Colonic mucosa (tissue), 4 donors: ENCODE measurements around the gene MRC1. TPM values are rescaled to one million over a fixed set of nuclear protein-coding genes. Genes with fewer than 3 reads are reported as not detected.

ENCODE experiments used
- DNase-seq: peaks from one replicate; pipeline ENCODE4 v3.0.0-alpha.2; 2020
- H3K27ac ChIP-seq: fragments of 200-600 bp; one replicate; pipeline ENCODE4 v1.8.0; 2021
- H3K27me3 ChIP-seq: fragments of 200-600 bp; one replicate; pipeline ENCODE4 v1.8.0; 2021
- H3K36me3 ChIP-seq: fragments of 200-600 bp; one replicate; pipeline ENCODE4 v1.8.0; 2021
- H3K4me1 ChIP-seq: fragments of 200-600 bp; one replicate; pipeline ENCODE4 v1.8.0; 2021; ENCODE audit warnings: mild to moderate bottlenecking
- H3K4me3 ChIP-seq: fragments of 200-600 bp; one replicate; pipeline ENCODE4 v1.8.0; 2021
- H3K9ac ChIP-seq, 2 donors: one replicate each; pipeline ENCODE4 v1.7.0; 2013; ENCODE audit warnings: control low read depth in 2 of 2, low read depth in 2 of 2, low read length in 2 of 2
- H3K9me3 ChIP-seq: fragments of 200-600 bp; one replicate; pipeline ENCODE4 v1.8.0; 2021
- intact Hi-C: fragments of 100-400 bp; cut with DNase I; formaldehyde crosslinking; loops from one replicate; pipeline ENCODE4 v1.14.1; 2022
- total RNA-seq, 2 donors: library from RNA; stranded (reverse); fragmentation: NEBNext Ultra II Directional in 1 of 2; extraction: Animal tissue kit (Norgen Biotek cat#: 25700) in 1 of 2; gene quantifications; one replicate each; pipeline ENCODE4 v1.2.1, GENCODE V29; 2021
- TF ChIP-seq, protein P1 (sequence below): fragments of 200-600 bp; IDR thresholded peaks from one replicate; pipeline ENCODE4 v1.8.0; 2022; ENCODE audit warnings: antibody characterized with exemption, mild to moderate bottlenecking
- donor health status: healthy.
- donor health status: DM: no; HTN: no; CAD: no.
- donor health status: DM: no; HTN: no; CAD: no.

Gene MRC1
- total RNA-seq, 2 donors from 2014 or later: 9.2 to 19.2 TPM

GRCh38 chr10:17768957-17769356, 40.2 kb upstream of the MRC1 start:
- intact Hi-C loops: no loop called here

DNA sequence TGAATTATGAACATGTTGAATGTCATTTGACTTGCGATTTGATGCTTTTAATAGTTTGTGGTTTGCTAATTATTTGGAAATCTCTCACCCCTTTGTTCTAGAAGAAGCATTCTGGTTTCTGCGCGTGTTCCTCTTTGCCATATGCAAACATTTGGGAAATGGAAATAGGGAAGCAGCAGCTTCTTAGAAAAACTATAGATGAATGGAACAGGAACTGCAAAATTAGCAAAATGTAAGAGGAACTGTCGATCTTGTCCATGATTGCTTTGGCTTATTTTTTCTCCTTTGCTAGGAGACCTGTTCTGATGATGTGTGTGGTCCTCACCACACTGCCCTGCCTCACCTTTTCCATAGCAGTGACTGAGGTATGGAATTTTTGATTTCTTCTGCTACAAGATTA, 38.1 kb upstream of the MRC1 start:
- Histone ChIP-seq H3K4me3 (no peak overlapping the region), H3K36me3 (no peaks in the 10 kb centered on the region), H3K9ac (no peak overlapping the region), H3K27me3 (no peaks in the 10 kb centered on the region), H3K9me3 (no peaks in the 10 kb centered on the region), H3K4me1 (no peaks in the 10 kb centered on the region), H3K27ac (no peak overlapping the region)
- intact Hi-C loops: no loop called here
- TF ChIP-seq, protein P1, sequence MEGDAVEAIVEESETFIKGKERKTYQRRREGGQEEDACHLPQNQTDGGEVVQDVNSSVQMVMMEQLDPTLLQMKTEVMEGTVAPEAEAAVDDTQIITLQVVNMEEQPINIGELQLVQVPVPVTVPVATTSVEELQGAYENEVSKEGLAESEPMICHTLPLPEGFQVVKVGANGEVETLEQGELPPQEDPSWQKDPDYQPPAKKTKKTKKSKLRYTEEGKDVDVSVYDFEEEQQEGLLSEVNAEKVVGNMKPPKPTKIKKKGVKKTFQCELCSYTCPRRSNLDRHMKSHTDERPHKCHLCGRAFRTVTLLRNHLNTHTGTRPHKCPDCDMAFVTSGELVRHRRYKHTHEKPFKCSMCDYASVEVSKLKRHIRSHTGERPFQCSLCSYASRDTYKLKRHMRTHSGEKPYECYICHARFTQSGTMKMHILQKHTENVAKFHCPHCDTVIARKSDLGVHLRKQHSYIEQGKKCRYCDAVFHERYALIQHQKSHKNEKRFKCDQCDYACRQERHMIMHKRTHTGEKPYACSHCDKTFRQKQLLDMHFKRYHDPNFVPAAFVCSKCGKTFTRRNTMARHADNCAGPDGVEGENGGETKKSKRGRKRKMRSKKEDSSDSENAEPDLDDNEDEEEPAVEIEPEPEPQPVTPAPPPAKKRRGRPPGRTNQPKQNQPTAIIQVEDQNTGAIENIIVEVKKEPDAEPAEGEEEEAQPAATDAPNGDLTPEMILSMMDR: no peak
- no peak for DNase-seq

More at GRCh38 chr10:17768957-17769356, 40.2 kb upstream of the MRC1 start:
- Histone ChIP-seq H3K4me3 (no peak overlapping the region), H3K9ac (no peak overlapping the region), H3K36me3 (no peaks in the 10 kb centered on the region), H3K9me3 (no peaks in the 10 kb centered on the region), H3K27me3 (no peaks in the 10 kb centered on the region), H3K27ac (no peak overlapping the region), H3K4me1 (no peaks in the 10 kb centered on the region)
- TF ChIP-seq, protein P1: no peak
- DNase-seq: no peak

- H3K4me1 ChIP-seq: no peaks in the 10 kb centered on the region
- TF ChIP-seq, protein P1: no peak
- H3K36me3 ChIP-seq: no peaks in the 10 kb centered on the region
- intact Hi-C loops: no loop called here
- H3K27ac ChIP-seq: no peak overlapping the region
- no peak overlapping the region for H3K9ac ChIP-seq
- DNase-seq: no peak
- no peaks in the 10 kb centered on the region for H3K9me3 ChIP-seq
- H3K27me3 ChIP-seq: no peaks in the 10 kb centered on the region
- H3K4me3 ChIP-seq: no peak overlapping the region
Measured at GRCh38 chr10:17779784-17780183, 29.4 kb upstream of the MRC1 start.

DNA sequence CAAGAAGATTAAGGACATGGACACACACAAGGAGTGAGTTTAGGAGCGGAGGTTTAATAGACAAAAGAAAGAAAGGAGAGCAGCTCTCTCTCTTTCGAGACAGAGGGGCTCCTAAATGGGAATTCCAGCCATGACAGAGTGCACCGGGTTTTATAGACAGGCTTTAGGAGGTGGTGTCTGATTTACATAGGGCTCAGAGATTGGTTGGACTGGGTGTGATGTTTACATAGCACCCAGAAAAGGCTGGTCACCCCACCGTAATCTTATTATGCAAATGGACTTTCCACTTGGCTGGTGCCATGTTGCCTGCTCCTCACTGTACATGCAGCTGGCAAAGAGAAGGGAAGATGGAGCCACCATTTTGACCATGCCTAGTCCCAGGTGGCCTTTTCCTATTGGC, 28.4 kb upstream of the MRC1 start:
- no peak for DNase-seq
- Histone ChIP-seq H3K9ac (no peak overlapping the region), H3K27me3 (no peaks in the 10 kb centered on the region), H3K9me3 (no peaks in the 10 kb centered on the region), H3K36me3 (no peaks in the 10 kb centered on the region), H3K4me1 (no peaks in the 10 kb centered on the region), H3K27ac (no peak overlapping the region), H3K4me3 (no peak overlapping the region)
- intact Hi-C loops: no loop called here
- TF ChIP-seq, protein P1: no peak

DNA sequence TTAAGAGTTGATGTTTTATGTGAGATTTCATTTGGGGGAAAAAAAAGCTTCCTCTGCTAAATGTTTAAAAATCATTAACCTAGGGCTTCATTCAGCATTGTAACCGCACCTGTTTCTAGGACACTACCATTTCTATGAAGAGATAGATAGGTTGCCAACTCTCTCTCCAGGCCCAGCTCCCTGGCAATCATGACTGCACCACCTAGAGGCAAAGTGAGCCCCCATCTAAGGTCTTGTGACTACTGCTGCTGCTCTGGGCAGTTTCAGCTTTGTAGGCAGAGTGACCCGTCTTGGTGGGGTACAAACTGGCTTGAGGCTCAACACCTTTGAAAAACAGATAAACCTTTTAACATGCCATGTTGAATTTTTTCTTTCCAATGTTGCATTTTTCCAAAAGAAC, 27.3 kb upstream of the MRC1 start:
- H3K4me1 ChIP-seq: no peaks in the 10 kb centered on the region
- H3K27me3 ChIP-seq: no peaks in the 10 kb centered on the region
- DNase-seq: no peak
- H3K27ac ChIP-seq: no peak overlapping the region
- intact Hi-C loops: no loop called here
- no peak overlapping the region for H3K9ac ChIP-seq
- H3K9me3 ChIP-seq: no peaks in the 10 kb centered on the region
- TF ChIP-seq, protein P1: no peak
- no peak overlapping the region for H3K4me3 ChIP-seq
- H3K36me3 ChIP-seq: no peaks in the 10 kb centered on the region
